DND-41 (cell line): ENCODE results near the gene CCDC97.

Source experiments
- ATAC-seq: fragments of 200-7000 bp; cut with Tn5 transposase; 3 replicates; pipeline ENCODE4 v1.9.1; 2021; ENCODE audit warnings: low read depth; ENCODE audit not compliant: insufficient read depth
- DNase-seq: peaks from one replicate; pipeline ENCODE4 v3.0.0-alpha.2; 2020
- H2AFZ ChIP-seq: 2 replicates; pipeline ENCODE4 v1.6.0; 2012; ENCODE audit warnings: low read depth, low read length
- H3K27ac ChIP-seq: 2 replicates; pipeline ENCODE4 v1.5.1; 2012; ENCODE audit warnings: low read length, inconsistent platforms
- H3K27me3 ChIP-seq: fragments of 200-600 bp; sonication (generic); 2 replicates; pipeline ENCODE4 v1.6.0; 2012; ENCODE audit warnings: low read length, mild to moderate bottlenecking, inconsistent platforms; ENCODE audit not compliant: insufficient read depth, poor library complexity
- H3K36me3 ChIP-seq: 2 replicates; pipeline ENCODE4 v1.5.1; 2012; ENCODE audit warnings: low read length, inconsistent platforms; ENCODE audit not compliant: insufficient read depth
- H3K4me1 ChIP-seq: 2 replicates; pipeline ENCODE4 v1.5.1; 2012; ENCODE audit warnings: mild to moderate bottlenecking, low read length; ENCODE audit not compliant: insufficient read depth
- H3K4me2 ChIP-seq: 2 replicates; pipeline ENCODE4 v1.6.0; 2012; ENCODE audit warnings: mild to moderate bottlenecking, moderate library complexity, low read length, inconsistent platforms; ENCODE audit not compliant: insufficient read depth
- H3K4me3 ChIP-seq, 2 experiments: fragments of 200-600 bp in 1 of 2; shearing (Covaris generic) in 1 of 2; 2 replicates each; pipeline ENCODE4 v1.5.1; 2012 to 2016; ENCODE audit warnings: inconsistent platforms in 2 of 2, low read length in 2 of 2, mild to moderate bottlenecking in 2 of 2, low read depth in 1 of 2, moderate library complexity in 1 of 2
- H3K79me2 ChIP-seq: 2 replicates; pipeline ENCODE4 v1.6.0; 2012; ENCODE audit warnings: low read length, inconsistent platforms; ENCODE audit not compliant: insufficient read depth
- H3K9ac ChIP-seq: 2 replicates; pipeline ENCODE4 v1.6.0; 2012; ENCODE audit warnings: low read depth, mild to moderate bottlenecking, inconsistent platforms, low read length, moderate library complexity
- H3K9me3 ChIP-seq: 2 replicates; pipeline ENCODE4 v1.5.1; 2012; ENCODE audit warnings: low read length, moderate library complexity, mild to moderate bottlenecking, inconsistent platforms; ENCODE audit not compliant: insufficient read depth, severe bottlenecking
- H4K20me1 ChIP-seq: 2 replicates; pipeline ENCODE4 v1.6.0; 2012; ENCODE audit warnings: low read length; ENCODE audit not compliant: insufficient read depth
- EZH2 ChIP-seq: IDR thresholded peaks from 3 replicates; pipeline ENCODE4 v1.6.1; 2012; ENCODE audit warnings: borderline replicate concordance, low read depth, mild to moderate bottlenecking, moderate library complexity, low read length, inconsistent platforms; ENCODE audit not compliant: severe bottlenecking
- TF ChIP-seq, protein P1 (sequence below): IDR thresholded peaks from 2 replicates; pipeline ENCODE4 v1.5.1; 2012; ENCODE audit warnings: borderline replicate concordance, low read length, moderate library complexity, mild to moderate bottlenecking; ENCODE audit not compliant: poor library complexity, severe bottlenecking; ENCODE audit errors: extremely low read depth

The CCDC97 gene

DNA sequence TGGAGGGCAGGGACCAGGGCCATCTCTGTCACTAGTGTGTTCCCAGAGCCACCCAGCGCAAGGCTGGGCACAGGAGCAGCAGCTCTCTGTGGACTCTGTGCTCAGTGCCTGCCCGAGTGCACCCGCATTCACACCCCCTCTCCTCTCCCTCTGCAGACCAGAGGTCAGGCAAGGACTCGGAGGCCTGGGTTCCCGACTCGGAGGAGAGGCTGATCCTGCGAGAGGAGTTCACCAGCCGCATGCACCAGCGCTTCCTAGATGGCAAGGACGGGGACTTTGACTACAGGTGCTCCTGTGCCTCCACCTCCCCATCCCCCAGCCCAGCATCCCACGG is 10.2 kb downstream of the CCDC97 start:
- DNase-seq, result no peak
- Histone ChIP-seq H3K4me1 (no peaks in the 10 kb centered on the region), H4K20me1 (peaks cover 52% of the 10 kb centered on the region)

DNA sequence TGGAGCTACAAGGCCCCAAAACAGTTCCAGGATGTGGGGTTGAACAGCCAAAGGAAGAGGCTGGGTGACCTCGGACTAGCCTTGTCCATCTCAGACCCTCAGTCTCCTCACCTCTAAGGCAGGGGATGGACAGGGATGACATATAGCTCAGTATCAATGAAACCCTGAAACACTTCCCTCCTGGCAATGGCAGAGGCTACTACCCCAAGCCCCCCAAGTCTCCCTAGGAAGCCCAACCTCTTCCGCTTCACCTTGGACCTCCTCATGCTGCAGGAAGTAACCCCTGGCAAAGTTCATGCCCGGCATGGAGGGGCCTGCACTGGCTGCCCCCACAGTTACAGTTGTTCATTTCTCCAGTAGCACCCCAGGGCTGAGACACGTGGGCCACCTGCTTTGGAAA is 10.6 kb downstream of the CCDC97 start:
- H3K36me3 ChIP-seq, result peaks cover 96% of the 10 kb centered on the region
- H3K9ac ChIP-seq, result no peak overlapping the region
- no peak for TF ChIP-seq EZH2
- TF ChIP-seq, protein P1, sequence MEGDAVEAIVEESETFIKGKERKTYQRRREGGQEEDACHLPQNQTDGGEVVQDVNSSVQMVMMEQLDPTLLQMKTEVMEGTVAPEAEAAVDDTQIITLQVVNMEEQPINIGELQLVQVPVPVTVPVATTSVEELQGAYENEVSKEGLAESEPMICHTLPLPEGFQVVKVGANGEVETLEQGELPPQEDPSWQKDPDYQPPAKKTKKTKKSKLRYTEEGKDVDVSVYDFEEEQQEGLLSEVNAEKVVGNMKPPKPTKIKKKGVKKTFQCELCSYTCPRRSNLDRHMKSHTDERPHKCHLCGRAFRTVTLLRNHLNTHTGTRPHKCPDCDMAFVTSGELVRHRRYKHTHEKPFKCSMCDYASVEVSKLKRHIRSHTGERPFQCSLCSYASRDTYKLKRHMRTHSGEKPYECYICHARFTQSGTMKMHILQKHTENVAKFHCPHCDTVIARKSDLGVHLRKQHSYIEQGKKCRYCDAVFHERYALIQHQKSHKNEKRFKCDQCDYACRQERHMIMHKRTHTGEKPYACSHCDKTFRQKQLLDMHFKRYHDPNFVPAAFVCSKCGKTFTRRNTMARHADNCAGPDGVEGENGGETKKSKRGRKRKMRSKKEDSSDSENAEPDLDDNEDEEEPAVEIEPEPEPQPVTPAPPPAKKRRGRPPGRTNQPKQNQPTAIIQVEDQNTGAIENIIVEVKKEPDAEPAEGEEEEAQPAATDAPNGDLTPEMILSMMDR, result no peak
- no peak overlapping the region for H2AFZ ChIP-seq
- peaks cover 52% of the 10 kb centered on the region for H4K20me1 ChIP-seq
- H3K4me2 ChIP-seq, result no peak overlapping the region
- H3K27ac ChIP-seq, result no peak overlapping the region
- DNase-seq (no peak), ATAC-seq (no peak)
- no peaks in the 10 kb centered on the region for H3K27me3 ChIP-seq
- H3K4me1 ChIP-seq, result no peaks in the 10 kb centered on the region
- H3K79me2 ChIP-seq, result peaks cover 8% of the 10 kb centered on the region
- no peak overlapping the region for H3K4me3 ChIP-seq
- no peaks in the 10 kb centered on the region for H3K9me3 ChIP-seq

More for the DNA sequence above, 10.2 kb downstream of the CCDC97 start:
- peaks cover 12% of the 10 kb centered on the region for H3K79me2 ChIP-seq
- peaks cover 94% of the 10 kb centered on the region for H3K36me3 ChIP-seq
- H3K9me3 ChIP-seq, result no peaks in the 10 kb centered on the region
- 0 out of 3 replicates have a peak, but pooled peaks have one; percentile 16 for ATAC-seq
- H3K9ac ChIP-seq, result no peak overlapping the region
- H3K27me3 ChIP-seq, result no peaks in the 10 kb centered on the region
- H3K4me2 ChIP-seq, result no peak overlapping the region
- TF ChIP-seq EZH2, result no peak
- TF ChIP-seq, protein P1, result no peak
- no peak overlapping the region for H3K4me3 ChIP-seq
- H2AFZ ChIP-seq, result no peak overlapping the region
- H3K27ac ChIP-seq, result no peak overlapping the region

GRCh38 chr19:41321204-41321599 is 11.2 kb downstream of the CCDC97 start:
- DNase-seq, result no peak
- no peak overlapping the region for H3K9ac ChIP-seq
- no peak for ATAC-seq
- TF ChIP-seq, protein P1, result no peak
- TF ChIP-seq EZH2, result no peak
- peaks cover 57% of the 10 kb centered on the region for H4K20me1 ChIP-seq
- H3K27ac ChIP-seq, result no peak overlapping the region
- H2AFZ ChIP-seq, result no peak overlapping the region
- no peaks in the 10 kb centered on the region for H3K9me3 ChIP-seq
- peaks cover 94% of the 10 kb centered on the region for H3K36me3 ChIP-seq
- no peaks in the 10 kb centered on the region for H3K27me3 ChIP-seq
- no peak overlapping the region for H3K4me3 ChIP-seq
- H3K4me2 ChIP-seq, result no peak overlapping the region
- peaks cover 6% of the 10 kb centered on the region for H3K79me2 ChIP-seq
- no peaks in the 10 kb centered on the region for H3K4me1 ChIP-seq
